H1 (cell line): Measurements from ENCODE around the gene ARHGAP8. TPM values are rescaled to one million over a fixed set of nuclear protein-coding genes. Genes with fewer than 3 reads are reported as not detected.

ENCODE experiments used
- CTCF ChIA-PET: fragments of 300-600 bp; sonication (Branson Sonifier 250); formaldehyde crosslinking; loops from one replicate; lab custom pipeline; 2021; ENCODE audit not compliant: partially characterized antibody; lab: Charles Lee
- POLR2A ChIA-PET: fragments of 300-600 bp; sonication (Branson Sonifier 250); formaldehyde crosslinking; loops from one replicate; lab custom pipeline; 2021; ENCODE audit warnings: inconsistent platforms; ENCODE audit not compliant: partially characterized antibody; lab: Charles Lee
- DNase-seq, 2 experiments: peaks; one replicate each; pipeline versions ENCODE4 v3.0.0 to v3.0.0-alpha.2; 2010 to 2022; ENCODE audit warnings: low spot score in 2 of 2, low read depth in 1 of 2, mixed read lengths in 1 of 2
- FAIRE-seq: peaks from 2 replicates; lab custom pipeline; 2011; peaks lifted over from hg19 to GRCh38; lab: Jason Lieb, UNC
- H2AFZ ChIP-seq: 2 replicates; pipeline ENCODE4 v1.8.1; 2012; ENCODE audit warnings: low read length, inconsistent platforms
- H2AK5ac ChIP-seq: 2 replicates; pipeline ENCODE4 v1.6.1; 2013; ENCODE audit warnings: low read depth, low read length
- H2BK120ac ChIP-seq: replicated peaks from 2 replicates; pipeline ENCODE3; 2013; ENCODE audit warnings: low read depth, low read length, inconsistent platforms
- H2BK12ac ChIP-seq: 2 replicates; pipeline ENCODE4 v1.6.1; 2013; ENCODE audit warnings: low read depth, low read length
- H2BK15ac ChIP-seq: 2 replicates; pipeline ENCODE4 v1.6.1; 2013; ENCODE audit warnings: low read length
- H2BK20ac ChIP-seq: 2 replicates; pipeline ENCODE4 v1.6.1; 2013; ENCODE audit warnings: low read length
- H2BK5ac ChIP-seq: 2 replicates; pipeline ENCODE4 v1.6.1; 2013; ENCODE audit warnings: low read depth, low read length
- H3K14ac ChIP-seq: 2 replicates; pipeline ENCODE4 v1.6.1; 2013; ENCODE audit warnings: inconsistent platforms; ENCODE audit not compliant: insufficient read length
- H3K18ac ChIP-seq: 2 replicates; pipeline ENCODE4 v1.6.1; 2013; ENCODE audit warnings: low read length; ENCODE audit errors: extremely low read depth
- H3K23ac ChIP-seq: 2 replicates; pipeline ENCODE4 v1.6.1; 2013; ENCODE audit warnings: inconsistent platforms; ENCODE audit not compliant: insufficient read length
- H3K23me2 ChIP-seq: 2 replicates; pipeline ENCODE4 v1.6.1; 2013; ENCODE audit warnings: low read depth, low read length
- H3K27ac ChIP-seq: 2 replicates; pipeline ENCODE4 v1.6.1; 2011; ENCODE audit warnings: low read depth, low read length, inconsistent platforms
- H3K27me3 ChIP-seq, 4 experiments: replicated peaks in 1 of 4; 1 replicate in 1 of 4; 2 replicates in 3 of 4; pipeline versions ENCODE4 v1.6.1 to v1.8.1; 2011 to 2013; ENCODE audit warnings: low read length in 3 of 4, mild to moderate bottlenecking in 3 of 4, inconsistent platforms in 2 of 4, mixed read lengths in 2 of 4, moderate library complexity in 1 of 4; ENCODE audit not compliant: control insufficient read depth in 3 of 4, insufficient read depth in 3 of 4; ENCODE audit errors: extremely low read depth in 1 of 4
- H3K36me3 ChIP-seq, 4 experiments: 2 replicates each; pipeline versions ENCODE4 v1.6.1 to v1.8.1; 2011 to 2013; ENCODE audit warnings: mild to moderate bottlenecking in 4 of 4, low read length in 3 of 4, moderate library complexity in 2 of 4, control low read depth in 1 of 4, inconsistent platforms in 1 of 4; ENCODE audit not compliant: insufficient read depth in 4 of 4, control insufficient read depth in 2 of 4
- H3K4ac ChIP-seq: replicated peaks from 2 replicates; pipeline ENCODE3; 2013; ENCODE audit warnings: low read length, low read depth, mixed read lengths, inconsistent platforms; ENCODE audit not compliant: insufficient read length
- H3K4me1 ChIP-seq, 4 experiments: replicated peaks in 1 of 4; 1 replicate in 1 of 4; 2 replicates in 3 of 4; pipeline versions ENCODE4 v1.6.1 to v1.8.1; 2011 to 2013; ENCODE audit warnings: low read length in 3 of 4, inconsistent platforms in 2 of 4, mixed read lengths in 1 of 4; ENCODE audit not compliant: insufficient read depth in 4 of 4, control insufficient read depth in 3 of 4
- H3K4me2 ChIP-seq, 2 experiments: 2 replicates each; pipeline versions ENCODE4 v1.6.1 to v1.8.1; 2011 to 2013; ENCODE audit warnings: low read depth in 2 of 2, low read length in 2 of 2, control low read depth in 1 of 2, inconsistent platforms in 1 of 2, mild to moderate bottlenecking in 1 of 2; ENCODE audit not compliant: insufficient read depth in 1 of 2
- H3K4me3 ChIP-seq, 4 experiments: fragments of 200-600, 300-600 bp in 1 of 4; sonication (generic), shearing (Covaris generic), sonication (Bioruptor Twin) in 1 of 4; 2 replicates each; pipeline versions ENCODE4 v1.5.1 to v1.8.1; 2011 to 2016; ENCODE audit warnings: low read length in 4 of 4, low read depth in 3 of 4, control low read depth in 2 of 4, inconsistent platforms in 2 of 4, mild to moderate bottlenecking in 2 of 4, mixed read lengths in 1 of 4, moderate library complexity in 1 of 4; ENCODE audit not compliant: insufficient read depth in 2 of 4; ENCODE audit errors: extremely low read depth in 1 of 4
- H3K56ac ChIP-seq: replicated peaks from 2 replicates; pipeline ENCODE3; 2013; ENCODE audit warnings: low read depth, mild to moderate bottlenecking, mixed read lengths, low read length, inconsistent platforms; ENCODE audit not compliant: insufficient read length
- H3K79me1 ChIP-seq: 2 replicates; pipeline ENCODE4 v1.6.1; 2013; ENCODE audit warnings: low read depth, low read length, control low read depth
- H3K79me2 ChIP-seq, 2 experiments: 2 replicates each; pipeline versions ENCODE4 v1.6.1 to v1.8.1; 2012 to 2013; ENCODE audit warnings: low read length in 2 of 2, mild to moderate bottlenecking in 2 of 2, inconsistent platforms in 1 of 2; ENCODE audit not compliant: insufficient read depth in 2 of 2, control insufficient read depth in 1 of 2
- H3K9ac ChIP-seq, 4 experiments: replicated peaks in 1 of 4; 1 replicate in 1 of 4; 2 replicates in 3 of 4; pipeline versions ENCODE4 v1.6.1 to v1.8.1; 2011 to 2013; ENCODE audit warnings: low read depth in 3 of 4, low read length in 3 of 4, control low read depth in 2 of 4, mild to moderate bottlenecking in 2 of 4, moderate library complexity in 2 of 4, inconsistent platforms in 1 of 4; ENCODE audit errors: extremely low read depth in 1 of 4
- H3K9me3 ChIP-seq, 2 experiments: 2 replicates each; pipeline versions ENCODE4 v1.6.1 to v1.8.1; 2012 to 2013; ENCODE audit warnings: mild to moderate bottlenecking in 2 of 2, moderate library complexity in 2 of 2, control low read depth in 1 of 2, inconsistent platforms in 1 of 2, low read depth in 1 of 2, low read length in 1 of 2, mixed read lengths in 1 of 2; ENCODE audit not compliant: insufficient read depth in 2 of 2
- H4K20me1 ChIP-seq, 2 experiments: replicated peaks in 1 of 2; 2 replicates each; pipeline versions ENCODE3 to v1.8.1; 2011 to 2013; ENCODE audit warnings: inconsistent platforms in 2 of 2, low read length in 2 of 2, mild to moderate bottlenecking in 1 of 2; ENCODE audit not compliant: insufficient read depth in 2 of 2, control insufficient read depth in 1 of 2
- H4K5ac ChIP-seq: 2 replicates; pipeline ENCODE4 v1.6.1; 2013; ENCODE audit warnings: low read length, low read depth, mixed read lengths, inconsistent platforms; ENCODE audit not compliant: insufficient read length
- H4K8ac ChIP-seq: 2 replicates; pipeline ENCODE4 v1.8.0; 2013; ENCODE audit warnings: mild to moderate bottlenecking, moderate library complexity, low read length, inconsistent platforms; ENCODE audit not compliant: insufficient read depth; ENCODE audit errors: extremely low read depth
- H4K91ac ChIP-seq: replicated peaks from 2 replicates; pipeline ENCODE3; 2013; ENCODE audit warnings: low read length, mixed read lengths, inconsistent platforms; ENCODE audit not compliant: insufficient read length
- CTCF ChIP-seq, 3 experiments: IDR thresholded peaks; 1 replicate in 2 of 3; 2 replicates in 1 of 3; pipeline versions ENCODE4 v1.5.1 to v1.6.1; 2011; ENCODE audit warnings: low read length in 3 of 3, mild to moderate bottlenecking in 3 of 3, inconsistent platforms in 2 of 3, low read depth in 1 of 3, moderate library complexity in 1 of 3; ENCODE audit not compliant: insufficient read depth in 1 of 3; ENCODE audit errors: control extremely low read depth in 1 of 3
- GABPA ChIP-seq: IDR thresholded peaks from 2 replicates; pipeline ENCODE4 v1.6.1; 2011; ENCODE audit warnings: mild to moderate bottlenecking, low read length, moderate library complexity, borderline replicate concordance; ENCODE audit not compliant: insufficient read depth
- RAD21 ChIP-seq, 2 experiments: IDR thresholded peaks in 1 of 2; conservative IDR thresholded peaks in 1 of 2; 2 replicates each; pipeline ENCODE4 v1.6.1; 2011; ENCODE audit warnings: low read depth in 2 of 2, low read length in 2 of 2, improper control_type of control experiment in 1 of 2, inconsistent platforms in 1 of 2, mild to moderate bottlenecking in 1 of 2, moderate library complexity in 1 of 2
- WGBS, 2 experiments: shearing (Covaris generic) in 1 of 2; methylation state at CpG; one replicate each; pipeline versions ENCODE4 v1.1.6 to v1.1.7; 2013 to 2015; ENCODE audit warnings: low lambda C conversion rate in 2 of 2, mixed read lengths in 2 of 2, inconsistent platforms in 1 of 2, low coverage in 1 of 2, missing lambda C conversion rate in 1 of 2; ENCODE audit not compliant: insufficient replicate concordance in 2 of 2, insufficient coverage in 1 of 2, insufficient read length in 1 of 2; ENCODE audit errors: extremely low coverage in 1 of 2, missing lambda C conversion rate in 1 of 2; 5-methylcytosine and 5-hydroxymethylcytosine counted together
- polyA plus RNA-seq, 7 experiments: library from polyadenylated mRNA; depleted of rRNA in 3 of 7; stranded (reverse) in 5 of 7; unstranded in 2 of 7; fragments of >200 nt in 5 of 7; fragments of 200-250 nt in 2 of 7; gene quantifications; 1 replicate in 5 of 7; 2 replicates in 1 of 7; 4 replicates in 1 of 7; pipeline versions ENCODE4 v1.2.1 to v1.2.3, GENCODE V29; 2011 to 2013; ENCODE audit warnings: missing spikeins in 2 of 7, mixed read lengths in 2 of 7
- total RNA-seq: library from RNA; stranded (reverse); fragmentation: NEBNext Ultra II Directional; extraction: Animal tissue kit (Norgen Biotek cat#: 25700); gene quantifications from 2 replicates; pipeline ENCODE4 v1.2.1, GENCODE V29; 2021

Gene ARHGAP8
- total and polyA plus RNA-seq, 2 of the 8 experiments (the other 6 are each of a cell fraction or from before 2014, with no cell fraction given) = 35.6 to 47.7 TPM

- Histone ChIP-seq H3K18ac (no peak overlapping the region), H3K4me2 (no peak overlapping the region), H3K14ac (no peak overlapping the region), H3K27me3 (no peaks in the 10 kb centered on the region; a peak in 1 of 7 replicates), H2AK5ac (no peak overlapping the region), H3K9me3 (peaks cover 0 to under 1% of the 10 kb centered on the region in 2 experiments; a peak in 2 of 4 replicates), H3K23me2 (peaks cover 8% of the 10 kb centered on the region; the same call in 1 of the 2 replicates), H3K36me3 (peaks cover 8 to 27% (median 20%) of the 10 kb centered on the region in 4 experiments; a peak in 7 of 8 replicates), H4K91ac (no peak overlapping the region), H2BK15ac (no peak overlapping the region), H4K8ac (no peak overlapping the region), H2BK120ac (no peak overlapping the region), H4K20me1 (peaks cover 0 to 6% of the 10 kb centered on the region in 2 experiments), H3K27ac (no peak overlapping the region), H3K79me1 (no peaks in the 10 kb centered on the region), H2BK12ac (no peak overlapping the region), H3K4me1 (no peaks in the 10 kb centered on the region), H3K79me2 (no peaks in the 10 kb centered on the region), H3K9ac (no peak overlapping the region), H3K4ac (no peak overlapping the region), H2AFZ (no peak overlapping the region), H3K56ac (no peak overlapping the region), H3K4me3 (no peak overlapping the region), H4K5ac (no peak overlapping the region), H2BK20ac (no peak overlapping the region), H2BK5ac (no peak overlapping the region), H3K23ac (no peak overlapping the region)
- TF ChIP-seq CTCF (IDR thresholded peaks at IDR 0.05; ENCODE audit: control extremely low read depth in 1 of 3, insufficient read depth in 1 of 3, low read depth in 1 of 3, low read length in 3 of 3) = peak; percentile 22 to 26 (median 23); a peak in 3 of 4 replicates
- no peak for TF ChIP-seq GABPA
- TF ChIP-seq RAD21 (IDR thresholded peaks at IDR 0.05 in 1 of 2, conservative IDR thresholded peaks at IDR 0.05 in 1 of 2; ENCODE audit: low read depth in 2 of 2, low read length in 2 of 2) = peak in 1 of 2 experiments; percentile 13; a peak in 1 of 4 replicates
- POLR2A ChIA-PET = interaction anchor here (2.0 kb wide), 1 partner anchor 8 kb away, joined by 7 read pairs; no protein-coding TSS in a partner anchor
- no peak for FAIRE-seq
- DNase-seq = no peak
- 91% methylated on average over 23 of the region's 26 CpGs; no CpG with 5 or more reads in 1 of the 2 experiments for WGBS, 2 experiments
- CTCF ChIA-PET = interaction anchor here (0.6 to 1.6 kb wide), 6 partner anchors 13 to 401 kb away, joined by 3 to 4 read pairs (median 3); no protein-coding TSS in a partner anchor
These were observed 130.0 kb downstream of the ARHGAP8 start for GRCh38 chr22:44882226-44882905.
